Measurements from ENCODE around the gene JOSD2. TPM values are rescaled to one million over a fixed set of nuclear protein-coding genes. Genes with fewer than 3 reads are reported as not detected.

JOSD2 gene
- total RNA-seq, 1 experiment from 2014 or later = 89.2 TPM

- DNase-seq (ENCODE audit: low spot score) = peak; percentile 82
These were observed 14.6 kb downstream of the JOSD2 start for GRCh38 chr19:50496189-50497021.

GRCh38 chr19:50495020-50495531 lies 15.9 kb downstream of the JOSD2 start:
- DNase-seq (ENCODE audit: low spot score) = no peak

- no peak for DNase-seq (ENCODE audit: low spot score)
These were observed 16.6 kb downstream of the JOSD2 start for GRCh38 chr19:50494186-50495019.

GRCh38 chr19:50493171-50493570 lies 17.8 kb downstream of the JOSD2 start:
- no peak for DNase-seq (ENCODE audit: low spot score)

- peak; percentile 78 for DNase-seq (ENCODE audit: low spot score)
These were observed 18.5 kb downstream of the JOSD2 start for GRCh38 chr19:50492303-50493052.

- no peak for DNase-seq (ENCODE audit: low spot score)
These were observed 20.0 kb downstream of the JOSD2 start for GRCh38 chr19:50490991-50491472.

- no peak for DNase-seq (ENCODE audit: low spot score)
These were observed 20.6 kb downstream of the JOSD2 start for GRCh38 chr19:50490411-50490811.

- DNase-seq (ENCODE audit: low spot score) = no peak
These were observed 21.5 kb downstream of the JOSD2 start for GRCh38 chr19:50489461-50490011.

- DNase-seq (ENCODE audit: low spot score) = no peak
These were observed 22.4 kb downstream of the JOSD2 start for GRCh38 chr19:50488389-50489194.

GRCh38 chr19:50486823-50487515 lies 24.0 kb downstream of the JOSD2 start:
- DNase-seq (ENCODE audit: low spot score) = peak; percentile 83

- no peak for DNase-seq (ENCODE audit: low spot score)
These were observed 25.6 kb downstream of the JOSD2 start for GRCh38 chr19:50485284-50485955.

GRCh38 chr19:50482916-50483315 lies 28.1 kb downstream of the JOSD2 start:
- no peak for DNase-seq (ENCODE audit: low spot score)

- DNase-seq (ENCODE audit: low spot score) = no peak
These were observed 28.6 kb downstream of the JOSD2 start for GRCh38 chr19:50482271-50482855.

- no peak for DNase-seq (ENCODE audit: low spot score)
These were observed 29.4 kb downstream of the JOSD2 start for GRCh38 chr19:50481351-50482149.

GRCh38 chr19:50480281-50481111 lies 30.5 kb downstream of the JOSD2 start:
- no peak for DNase-seq (ENCODE audit: low spot score)

GRCh38 chr19:50479761-50480251 lies 31.2 kb downstream of the JOSD2 start:
- DNase-seq (ENCODE audit: low spot score) = no peak
